HepG2 (cell line): ENCODE data around the gene SLC6A17. TPM values are rescaled to one million over a fixed set of nuclear protein-coding genes. Genes with fewer than 3 reads are reported as not detected.

Source experiments
- ATAC-seq: fragments of 200-7000 bp; cut with Tn5 transposase; 3 replicates; pipeline ENCODE4 v1.9.1; 2020; ENCODE audit warnings: mild to moderate bottlenecking, moderate library complexity
- BruUV-seq: library from RNA; stranded (reverse); fragments of 400-500 nt; replicated peaks from 2 replicates; lab custom pipeline; 2021; lab: Mats Ljungman, UMichigan
- CTCF ChIA-PET: fragments of 300-600 bp; formaldehyde crosslinking; extraction: SDS; loops from one replicate; lab custom pipeline; 2021; ENCODE audit warnings: low total read pairs, inconsistent platforms, low intra/inter-chr PET ratio; lab: Yijun Ruan, JAX
- POLR2A ChIA-PET: fragments of 350-600 bp; sonication (Branson Sonifier 250); formaldehyde crosslinking; loops from one replicate; lab custom pipeline; 2020; ENCODE audit warnings: antibody characterized with exemption, inconsistent platforms; lab: Yijun Ruan, JAX
- DNase-seq: peaks from one replicate; pipeline ENCODE4 v3.0.0-alpha.2; 2015; ENCODE audit warnings: low spot score
- FAIRE-seq: peaks from 3 replicates; lab custom pipeline; 2011; peaks lifted over from hg19 to GRCh38; lab: Jason Lieb, UNC
- H2AFZ ChIP-seq: one replicate; pipeline ENCODE4 v1.6.1; 2011; ENCODE audit warnings: low read length, inconsistent platforms
- H3K27ac ChIP-seq: fragments of 300-600 bp; 3 replicates; pipeline ENCODE4 v1.8.0; 2011; ENCODE audit warnings: mixed run types, mild to moderate bottlenecking, mixed read lengths, low read length, inconsistent platforms; ENCODE audit not compliant: insufficient read depth; ENCODE audit errors: extremely low read length
- H3K27me3 ChIP-seq, 2 experiments: fragments of 200-600 bp in 1 of 2; 2 replicates in 1 of 2; 3 replicates in 1 of 2; pipeline versions ENCODE4 v1.6.0 to v1.8.0; 2011; ENCODE audit warnings: low read length in 2 of 2, mild to moderate bottlenecking in 2 of 2, moderate library complexity in 2 of 2, inconsistent platforms in 1 of 2; ENCODE audit not compliant: insufficient read depth in 2 of 2, control insufficient read depth in 1 of 2
- H3K36me3 ChIP-seq, 2 experiments: fragments of 200-600 bp in 1 of 2; replicated peaks in 1 of 2; 2 replicates in 1 of 2; 3 replicates in 1 of 2; pipeline versions ENCODE4 v1.5.1 to v1.8.0; 2011; ENCODE audit warnings: low read length in 2 of 2, inconsistent platforms in 1 of 2; ENCODE audit not compliant: insufficient read depth in 2 of 2, control insufficient read depth in 1 of 2
- H3K4me1 ChIP-seq: 2 replicates; pipeline ENCODE4 v1.5.1; 2012; ENCODE audit warnings: low read length, inconsistent platforms; ENCODE audit not compliant: insufficient read depth
- H3K4me2 ChIP-seq: 2 replicates; pipeline ENCODE4 v1.6.0; 2011; ENCODE audit warnings: low read depth, low read length, inconsistent platforms
- H3K4me3 ChIP-seq, 3 experiments: fragments of 200-600 bp in 1 of 3; sonication (generic), shearing (Covaris generic) in 1 of 3; replicated peaks in 1 of 3; 2 replicates each; pipeline ENCODE4 v1.5.1; 2011 to 2016; ENCODE audit warnings: low read length in 3 of 3, inconsistent platforms in 2 of 3, low read depth in 2 of 3, mild to moderate bottlenecking in 2 of 3, control low read depth in 1 of 3, mixed read lengths in 1 of 3; ENCODE audit not compliant: insufficient read depth in 1 of 3
- H3K79me2 ChIP-seq: one replicate; pipeline ENCODE4 v1.6.1; 2011; ENCODE audit warnings: low read length, inconsistent platforms; ENCODE audit not compliant: insufficient read depth
- H3K9ac ChIP-seq: 2 replicates; pipeline ENCODE4 v1.6.0; 2011; ENCODE audit warnings: mild to moderate bottlenecking, low read depth, low read length, inconsistent platforms; ENCODE audit not compliant: insufficient read depth
- H3K9me3 ChIP-seq: 2 replicates; pipeline ENCODE4 v1.5.1; 2012; ENCODE audit warnings: mild to moderate bottlenecking, low read length
- H4K20me1 ChIP-seq: 2 replicates; pipeline ENCODE4 v1.6.0; 2011; ENCODE audit warnings: inconsistent platforms, mild to moderate bottlenecking, low read length, moderate library complexity; ENCODE audit not compliant: insufficient read depth
- DR1 ChIP-seq: sonication (generic); formaldehyde crosslinking; IDR thresholded peaks from 2 replicates; pipeline ENCODE4 v1.8.0; 2021; ENCODE audit warnings: mild to moderate bottlenecking, missing genetic modification reagents, inconsistent platforms
- E2F1 ChIP-seq: sonication (generic); formaldehyde crosslinking; IDR thresholded peaks from 2 replicates; pipeline ENCODE4 v1.5.0; 2020; ENCODE audit warnings: missing genetic modification reagents
- FOXP1 ChIP-seq, 2 experiments: fragments of 450-650 bp in 1 of 2; IDR thresholded peaks; 2 replicates each; pipeline ENCODE4 v1.6.1; 2017 to 2018; ENCODE audit warnings: antibody characterized with exemption in 1 of 2
- HES4 ChIP-seq: sonication (generic); formaldehyde crosslinking; IDR thresholded peaks from 2 replicates; pipeline ENCODE4 v1.9.0; 2021; ENCODE audit warnings: mild to moderate bottlenecking, missing genetic modification reagents, borderline replicate concordance
- HOXD1 ChIP-seq: sonication (generic); formaldehyde crosslinking; IDR thresholded peaks from 2 replicates; pipeline ENCODE4 v1.5.0; 2020; ENCODE audit warnings: missing genetic modification reagents
- MAX ChIP-seq: IDR thresholded peaks from 2 replicates; pipeline ENCODE4 v1.6.1; 2012; ENCODE audit warnings: inconsistent platforms
- MIER3 ChIP-seq: IDR thresholded peaks from 2 replicates; pipeline ENCODE4 v1.6.1; 2016; ENCODE audit warnings: missing compliant biosample characterization, borderline replicate concordance
- MXD1 ChIP-seq: sonication (generic); formaldehyde crosslinking; IDR thresholded peaks from 2 replicates; pipeline ENCODE4 v1.4.0; 2020; ENCODE audit warnings: mild to moderate bottlenecking, missing genetic modification reagents
- NFE2L1 ChIP-seq: sonication (generic); formaldehyde crosslinking; IDR thresholded peaks from 2 replicates; pipeline ENCODE4 v1.4.0; 2020; ENCODE audit warnings: missing genetic modification reagents, mild to moderate bottlenecking, borderline replicate concordance
- PBX3 ChIP-seq: sonication (generic); formaldehyde crosslinking; IDR thresholded peaks from 2 replicates; pipeline ENCODE4 v1.8.1; 2023; ENCODE audit warnings: missing genetic modification reagents, inconsistent platforms, borderline replicate concordance
- TBX2 ChIP-seq: sonication (generic); formaldehyde crosslinking; IDR thresholded peaks from 2 replicates; pipeline ENCODE4 v1.5.0; 2020; ENCODE audit warnings: missing genetic modification reagents, mild to moderate bottlenecking, borderline replicate concordance
- ZFP1 ChIP-seq: IDR thresholded peaks from 2 replicates; pipeline ENCODE4 v1.6.1; 2016
- ZNF792 ChIP-seq: IDR thresholded peaks from 2 replicates; pipeline ENCODE4 v1.6.1; 2016
- ZSCAN31 ChIP-seq: sonication (generic); formaldehyde crosslinking; IDR thresholded peaks from 2 replicates; pipeline ENCODE4 v1.5.0; 2020; ENCODE audit warnings: low read depth, mild to moderate bottlenecking, missing genetic modification reagents
- WGBS: methylation state at CpG from one replicate; pipeline ENCODE4 v1.1.6; 2017; ENCODE audit warnings: low lambda C conversion rate; 5-methylcytosine and 5-hydroxymethylcytosine counted together
- in situ Hi-C: cut with HindIII; loops from 2 replicates; pipeline ENCODE4 v1.10.0; 2017; ENCODE audit warnings: low pct_unique_long_range_greater_than_20kb; ENCODE audit not compliant: extremely low pct_ligation_motif_present
- intact Hi-C: fragments of 100-400 bp; cut with micrococcal nuclease; formaldehyde crosslinking; loops from one replicate; pipeline ENCODE4 v1.10.0; 2022; ENCODE audit not compliant: unreplicated experiment
- polyA plus RNA-seq, 8 experiments: library from polyadenylated mRNA; depleted of rRNA in 3 of 8; stranded (reverse) in 7 of 8; unstranded in 1 of 8; fragments of >200 nt; fragmentation: Illumina TruSeq in 4 of 8; extraction: Trizol in 4 of 8; gene quantifications; 2 replicates each; pipeline versions ENCODE4 v1.2.1 to v1.2.3, GENCODE V29; 2011 to 2016; ENCODE audit warnings: low read depth in 4 of 8, missing spikeins in 1 of 8, mixed read lengths in 1 of 8; ENCODE audit not compliant: insufficient read depth in 1 of 8
- total RNA-seq, 5 experiments: library from RNA; depleted of rRNA; stranded (reverse); fragments of >200 nt; fragmentation: Illumina TruSeq; extraction: Trizol; gene quantifications; 2 replicates each; pipeline ENCODE4 v1.2.3, GENCODE V29; 2016; ENCODE audit warnings: low read depth in 1 of 5

The SLC6A17 gene
- total and polyA plus RNA-seq, 2 of the 13 experiments (the other 11 are each of a cell fraction or from before 2014, with no cell fraction given) = not detected

GRCh38 chr1:110135666-110136065, 14.6 kb upstream of the SLC6A17 start:
- H3K27ac ChIP-seq = no peak overlapping the region
- peaks cover 0 to 36% of the 10 kb centered on the region in 2 experiments; a peak in 3 of 5 replicates for H3K27me3 ChIP-seq
- no peak overlapping the region for H2AFZ ChIP-seq
- H3K79me2 ChIP-seq = no peaks in the 10 kb centered on the region
- no peaks in the 10 kb centered on the region for H3K9me3 ChIP-seq
- CTCF ChIA-PET = no interaction called here
- intact Hi-C loops = no loop called here
- in situ Hi-C loops = no loop called here
- H3K9ac ChIP-seq = no peak overlapping the region
- H3K36me3 ChIP-seq = no peaks in the 10 kb centered on the region
- H3K4me2 ChIP-seq = no peak overlapping the region
- no TSS peak for BruUV-seq
- POLR2A ChIA-PET = no interaction called here
- WGBS = 8% methylated on average over 9 of the region's 10 CpGs
- FAIRE-seq = no peak
- no peak overlapping the region for H3K4me3 ChIP-seq
- H3K4me1 ChIP-seq = no peaks in the 10 kb centered on the region
- no peak for TF ChIP-seq HES4 (CRISPR knock-in tag)
- TF ChIP-seq NFE2L1 (CRISPR knock-in tag) = no peak
- TF ChIP-seq ZNF792 = no peak
- TF ChIP-seq TBX2 = no peak
- TF ChIP-seq MIER3 = no peak
- TF ChIP-seq FOXP1 (IDR thresholded peaks at IDR 0.05) = no peak
- no peak for TF ChIP-seq FOXP1 (CRISPR knock-in tag; IDR thresholded peaks at IDR 0.05)
- TF ChIP-seq ZFP1 (CRISPR knock-in tag) = no peak
- TF ChIP-seq MAX = no peak
- TF ChIP-seq DR1 (CRISPR knock-in tag) = no peak
- TF ChIP-seq MXD1 (CRISPR knock-in tag) = no peak
- TF ChIP-seq E2F1 (CRISPR knock-in tag) = no peak
- TF ChIP-seq ZSCAN31 (CRISPR knock-in tag) = no peak
- no peak for TF ChIP-seq PBX3
- TF ChIP-seq HOXD1 (CRISPR knock-in tag) = no peak
- no peaks in the 10 kb centered on the region for H4K20me1 ChIP-seq
- no peak for ATAC-seq
- DNase-seq = no peak
